HFF-Myc (cell line): ENCODE results near the gene MAP7D1.

Source experiments
- DNase-seq: peaks from one replicate; pipeline ENCODE4 v3.0.0-alpha.2; 2011; ENCODE audit warnings: low read depth; ENCODE audit errors: extremely low read depth
- H3K4me3 ChIP-seq: replicated peaks from 2 replicates; pipeline ENCODE4 v1.5.1; 2011; ENCODE audit warnings: low read depth, mild to moderate bottlenecking, control low read depth, low read length
- CTCF ChIP-seq: IDR thresholded peaks from 2 replicates; pipeline ENCODE4 v1.5.1; 2012; ENCODE audit warnings: mild to moderate bottlenecking, low read depth, low read length, control low read depth; ENCODE audit errors: missing control alignments

Gene MAP7D1

DNA sequence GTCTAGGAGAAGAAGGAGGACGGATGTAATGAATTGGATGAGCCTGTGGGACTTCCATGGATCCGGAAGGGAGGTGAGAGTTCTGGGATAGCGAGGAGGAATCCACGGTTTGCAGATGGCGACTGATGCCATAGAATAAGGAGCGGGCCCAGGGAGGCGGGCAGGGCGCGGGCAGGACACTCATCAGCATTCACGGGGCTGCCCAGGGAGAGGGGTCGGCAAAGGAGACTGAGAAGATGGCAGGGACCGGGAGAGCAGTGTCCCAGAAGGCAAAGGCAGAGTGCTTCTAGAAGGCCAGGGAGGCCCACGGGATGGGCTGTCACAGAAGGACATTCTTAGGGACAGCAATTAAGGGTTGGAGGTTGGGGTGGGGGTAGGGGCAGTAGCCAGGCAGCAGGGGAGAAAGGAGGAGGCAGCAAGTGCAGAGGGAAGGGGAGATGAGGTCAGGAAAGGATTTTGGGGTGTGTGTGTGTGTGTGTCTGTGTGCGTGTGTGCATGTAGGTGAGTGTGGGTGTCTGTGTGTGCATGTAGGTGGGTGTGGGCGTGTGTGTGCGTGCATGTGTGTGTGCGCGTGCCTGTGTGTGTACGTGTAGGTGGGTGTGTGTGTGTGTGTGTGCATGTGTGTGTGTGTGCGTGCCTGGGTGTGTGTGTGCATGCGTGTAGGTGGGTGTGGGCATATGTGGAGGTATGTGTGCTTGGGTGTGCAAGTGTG, 29.8 kb upstream of the MAP7D1 start:
- no peak overlapping the region for H3K4me3 ChIP-seq
- no peak for TF ChIP-seq CTCF
- DNase-seq = no peak

DNA sequence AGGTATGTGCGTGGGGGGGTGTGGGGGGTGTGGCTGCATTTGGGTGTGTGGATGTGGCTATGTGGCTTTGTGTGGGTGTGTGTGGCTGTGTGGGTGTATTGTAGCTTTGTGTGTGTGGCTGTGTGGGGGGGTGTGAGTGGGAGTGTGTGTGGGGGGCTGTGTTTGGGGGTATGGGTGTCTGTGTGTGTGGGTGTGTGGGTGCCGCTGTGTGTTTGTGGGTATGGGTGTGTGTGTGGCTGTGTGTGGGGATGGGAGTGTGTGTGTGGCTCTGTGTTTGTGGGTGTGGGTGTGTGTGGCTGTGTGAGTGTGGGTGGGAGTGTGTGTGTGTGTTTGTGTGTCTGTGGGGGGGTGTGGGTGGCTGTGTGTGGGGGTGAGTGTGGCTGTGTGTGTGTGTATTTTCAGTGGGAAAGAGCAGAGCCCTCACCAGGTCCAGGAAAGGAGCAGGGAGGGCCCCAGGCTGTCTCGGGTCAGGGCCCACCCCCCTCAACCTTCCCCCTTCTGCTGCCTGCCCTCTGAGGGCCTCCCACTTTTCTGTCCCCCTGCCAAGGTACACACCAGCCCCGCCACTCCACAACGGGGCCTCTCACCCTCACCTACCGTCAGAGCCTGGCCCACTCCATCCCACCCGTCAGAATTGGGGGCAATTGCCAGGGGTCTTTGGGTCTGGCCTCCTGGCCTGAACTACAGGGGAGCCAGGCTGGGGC, 29.0 kb upstream of the MAP7D1 start:
- DNase-seq = no peak
- no peak for TF ChIP-seq CTCF
- H3K4me3 ChIP-seq = no peak overlapping the region

- no peak for DNase-seq
- no peak overlapping the region for H3K4me3 ChIP-seq
- no peak for TF ChIP-seq CTCF
Observed at GRCh38 chr1:36128126-36128904, 27.6 kb upstream of the MAP7D1 start.

- DNase-seq = no peak
- no peak for TF ChIP-seq CTCF
- H3K4me3 ChIP-seq = no peak overlapping the region
Observed at GRCh38 chr1:36128905-36129206, 27.1 kb upstream of the MAP7D1 start.

GRCh38 chr1:36132029-36132428, 23.9 kb upstream of the MAP7D1 start:
- TF ChIP-seq CTCF = no peak
- no peak for DNase-seq
- H3K4me3 ChIP-seq = no peak overlapping the region

DNA sequence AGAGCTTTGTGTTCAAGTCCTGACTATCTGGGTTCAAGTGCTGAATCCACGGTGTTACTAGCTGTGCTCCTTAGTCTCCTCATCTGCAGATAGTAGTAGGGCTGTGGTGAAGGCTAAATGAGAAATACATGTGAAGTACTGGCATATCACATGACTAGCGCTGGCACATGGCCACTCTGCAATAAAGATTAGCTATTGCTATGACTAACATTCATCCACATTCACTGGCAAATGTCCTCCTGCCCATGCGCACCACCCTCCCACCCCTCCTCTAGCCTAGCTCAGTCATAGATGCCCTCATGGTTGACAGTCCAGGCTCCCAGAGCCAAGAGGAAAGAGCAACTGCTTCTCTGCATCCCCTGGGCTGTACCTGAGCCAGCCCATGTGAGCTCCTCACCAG, 22.5 kb upstream of the MAP7D1 start:
- TF ChIP-seq CTCF = no peak
- H3K4me3 ChIP-seq = no peak overlapping the region
- DNase-seq = peak; percentile 95
